ENCODE results near the gene PROX1. TPM values are rescaled to one million over a fixed set of nuclear protein-coding genes. Genes with fewer than 3 reads are reported as not detected.

Gene PROX1
- total RNA-seq, 2 donors from 2014 or later = 1.5 to 3.9 TPM

DNA sequence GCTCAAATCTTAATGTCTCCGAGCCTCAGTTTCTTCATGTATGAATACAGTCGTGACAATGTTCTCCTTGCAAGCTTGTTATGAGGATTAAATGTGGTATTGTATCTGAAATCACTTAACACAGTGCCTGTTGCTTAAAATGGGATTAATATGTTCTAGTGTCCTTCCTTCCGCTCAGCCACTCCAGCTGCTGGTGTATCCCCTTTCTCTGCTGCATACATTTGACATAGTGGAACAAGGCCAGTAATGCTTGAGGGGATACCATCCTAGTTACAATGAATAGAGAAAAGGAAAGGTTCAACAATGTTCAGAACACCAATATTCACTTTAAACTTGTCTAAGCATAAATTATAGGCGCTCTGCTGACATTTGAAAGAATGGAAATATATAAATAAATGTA lies 64.0 kb downstream of the PROX1 start:
- no peak overlapping the region for H3K27ac ChIP-seq (ENCODE audit: low read depth, low read length)
- Mint-ChIP-seq H3K9me3 (peaks cover 20% of the 10 kb centered on the region), H3K27me3 (ENCODE audit: insufficient read depth) (no peaks in the 10 kb centered on the region), H3K4me1 (peaks cover 14% of the 10 kb centered on the region), H3K4me3 (no peak overlapping the region), H3K27ac (no peak overlapping the region), H3K36me3 (ENCODE audit: low read depth) (peaks cover 4% of the 10 kb centered on the region)
- H3K4me1 ChIP-seq (ENCODE audit: control insufficient read depth, insufficient read depth, low read length) = peaks cover 14% of the 10 kb centered on the region
- no peaks in the 10 kb centered on the region for H3K36me3 ChIP-seq (ENCODE audit: control insufficient read depth, insufficient read depth, low read length)
- no peaks in the 10 kb centered on the region for H3K27me3 ChIP-seq (ENCODE audit: control insufficient read depth, insufficient read depth, low read length, poor library complexity, severe bottlenecking)
- no peak for DNase-seq
- peak overlapping the region; percentile 21 for H3K4me3 ChIP-seq (ENCODE audit: low read length)
- no peak overlapping the region for H3K9ac ChIP-seq (ENCODE audit: extremely low read depth, low read length, poor library complexity, severe bottlenecking)
- TF ChIP-seq, protein P1, sequence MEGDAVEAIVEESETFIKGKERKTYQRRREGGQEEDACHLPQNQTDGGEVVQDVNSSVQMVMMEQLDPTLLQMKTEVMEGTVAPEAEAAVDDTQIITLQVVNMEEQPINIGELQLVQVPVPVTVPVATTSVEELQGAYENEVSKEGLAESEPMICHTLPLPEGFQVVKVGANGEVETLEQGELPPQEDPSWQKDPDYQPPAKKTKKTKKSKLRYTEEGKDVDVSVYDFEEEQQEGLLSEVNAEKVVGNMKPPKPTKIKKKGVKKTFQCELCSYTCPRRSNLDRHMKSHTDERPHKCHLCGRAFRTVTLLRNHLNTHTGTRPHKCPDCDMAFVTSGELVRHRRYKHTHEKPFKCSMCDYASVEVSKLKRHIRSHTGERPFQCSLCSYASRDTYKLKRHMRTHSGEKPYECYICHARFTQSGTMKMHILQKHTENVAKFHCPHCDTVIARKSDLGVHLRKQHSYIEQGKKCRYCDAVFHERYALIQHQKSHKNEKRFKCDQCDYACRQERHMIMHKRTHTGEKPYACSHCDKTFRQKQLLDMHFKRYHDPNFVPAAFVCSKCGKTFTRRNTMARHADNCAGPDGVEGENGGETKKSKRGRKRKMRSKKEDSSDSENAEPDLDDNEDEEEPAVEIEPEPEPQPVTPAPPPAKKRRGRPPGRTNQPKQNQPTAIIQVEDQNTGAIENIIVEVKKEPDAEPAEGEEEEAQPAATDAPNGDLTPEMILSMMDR (conservative IDR thresholded peaks at IDR 0.05) = no peak
- peaks cover 21% of the 10 kb centered on the region for H3K9me3 ChIP-seq (ENCODE audit: control insufficient read depth, low read length)
- WGBS, 2 experiments (ENCODE audit: insufficient coverage in 1 of 2, insufficient read length in 1 of 2) = 96 to 100% methylated on average over 2 to 4 of the region's 4 CpGs

DNA sequence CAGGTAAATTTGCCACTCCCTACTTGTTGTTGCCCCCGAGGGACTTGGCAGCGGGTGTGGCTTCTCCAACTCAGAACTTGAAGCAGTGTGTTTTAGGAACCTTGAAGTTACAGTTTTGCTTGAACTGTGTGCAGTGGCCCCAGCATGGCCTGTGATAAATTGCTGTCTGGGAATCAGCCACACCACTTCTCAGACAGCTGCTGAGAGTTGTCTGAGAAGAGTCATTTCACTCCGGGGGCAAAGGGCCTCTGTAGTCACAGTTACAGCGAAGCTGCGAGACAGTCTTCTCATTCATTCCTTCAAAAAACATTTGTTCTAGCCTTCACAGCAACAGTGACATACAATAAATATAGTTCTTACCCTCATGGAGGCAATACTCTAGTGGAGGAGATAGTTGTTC lies 70.3 kb downstream of the PROX1 start:
- no peak overlapping the region for H3K27ac ChIP-seq (ENCODE audit: low read depth, low read length)
- no peaks in the 10 kb centered on the region for H3K9me3 ChIP-seq (ENCODE audit: control insufficient read depth, low read length)
- H3K9ac ChIP-seq (ENCODE audit: extremely low read depth, low read length, poor library complexity, severe bottlenecking) = no peak overlapping the region
- H3K4me3 ChIP-seq (ENCODE audit: low read length) = no peak overlapping the region
- H3K36me3 Mint-ChIP-seq (ENCODE audit: low read depth) = no peaks in the 10 kb centered on the region
- H3K4me1 Mint-ChIP-seq = peaks cover 6% of the 10 kb centered on the region
- no peak overlapping the region for H3K27ac Mint-ChIP-seq
- H3K4me1 ChIP-seq (ENCODE audit: control insufficient read depth, insufficient read depth, low read length) = no peaks in the 10 kb centered on the region
- TF ChIP-seq, protein P1 (conservative IDR thresholded peaks at IDR 0.05) = no peak
- no peak overlapping the region for H3K4me3 Mint-ChIP-seq
- H3K36me3 ChIP-seq (ENCODE audit: control insufficient read depth, insufficient read depth, low read length) = no peaks in the 10 kb centered on the region
- no peak for DNase-seq
- no peaks in the 10 kb centered on the region for H3K9me3 Mint-ChIP-seq
- 96 to 100% methylated on average over 1 to 5 of the region's 5 CpGs for WGBS, 2 experiments (ENCODE audit: insufficient coverage in 1 of 2, insufficient read length in 1 of 2)
- H3K27me3 ChIP-seq (ENCODE audit: control insufficient read depth, insufficient read depth, low read length, poor library complexity, severe bottlenecking) = no peaks in the 10 kb centered on the region
- peaks cover 11% of the 10 kb centered on the region for H3K27me3 Mint-ChIP-seq (ENCODE audit: insufficient read depth)

DNA sequence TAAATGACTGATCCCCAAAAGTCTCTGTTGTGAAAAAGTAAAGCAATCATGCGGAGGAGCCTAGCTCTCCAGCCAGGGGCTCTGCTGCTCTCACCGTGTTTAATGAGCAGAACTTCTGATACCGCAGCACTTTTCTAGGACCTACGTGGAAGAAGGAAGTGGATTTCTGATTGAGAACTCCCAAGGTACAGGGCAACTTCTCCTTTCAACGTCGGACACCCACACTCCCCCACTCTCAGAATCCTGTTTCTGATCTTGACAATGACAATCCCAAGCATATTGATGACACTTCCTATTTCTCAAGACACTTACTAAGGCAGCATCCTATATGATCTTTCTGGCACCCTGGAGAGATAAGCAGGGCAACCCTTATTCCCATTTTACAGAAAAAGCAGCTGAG lies 78.4 kb downstream of the PROX1 start:
- H3K4me1 ChIP-seq (ENCODE audit: control insufficient read depth, insufficient read depth, low read length) = peaks cover 3% of the 10 kb centered on the region
- no peak overlapping the region for H3K4me3 ChIP-seq (ENCODE audit: low read length)
- no peak overlapping the region for H3K9ac ChIP-seq (ENCODE audit: extremely low read depth, low read length, poor library complexity, severe bottlenecking)
- no peaks in the 10 kb centered on the region for H3K9me3 ChIP-seq (ENCODE audit: control insufficient read depth, low read length)
- no peaks in the 10 kb centered on the region for H3K36me3 Mint-ChIP-seq (ENCODE audit: low read depth)
- H3K4me1 Mint-ChIP-seq = peaks cover 14% of the 10 kb centered on the region
- no peaks in the 10 kb centered on the region for H3K9me3 Mint-ChIP-seq
- H3K27ac ChIP-seq (ENCODE audit: low read depth, low read length) = no peak overlapping the region
- no peak overlapping the region for H3K27ac Mint-ChIP-seq
- peaks cover 28% of the 10 kb centered on the region for H3K27me3 ChIP-seq (ENCODE audit: control insufficient read depth, insufficient read depth, low read length, poor library complexity, severe bottlenecking)
- H3K27me3 Mint-ChIP-seq (ENCODE audit: insufficient read depth) = peaks cover 30% of the 10 kb centered on the region
- no peak overlapping the region for H3K4me3 Mint-ChIP-seq
- 91% methylated on average over 6 of the region's 6 CpGs for WGBS, 2 experiments (ENCODE audit: insufficient coverage in 1 of 2, insufficient read length in 1 of 2)
- TF ChIP-seq, protein P1 (conservative IDR thresholded peaks at IDR 0.05) = no peak
- no peaks in the 10 kb centered on the region for H3K36me3 ChIP-seq (ENCODE audit: control insufficient read depth, insufficient read depth, low read length)
- DNase-seq = no peak

All from endodermal cell (in vitro differentiated cells).